HG03066 (cell line): ENCODE data around the gene ADAMTS16.

Experiments
- ATAC-seq: cut with Tn5 transposase; IDR thresholded peaks from one replicate; pipeline ENCODE4 v1.9.1; 2021; ENCODE audit warnings: low read depth; ENCODE audit not compliant: unreplicated experiment

ADAMTS16 gene

GRCh38 chr5:5335107-5335506 is 195.0 kb downstream of the ADAMTS16 start:
- ATAC-seq = no peak

DNA sequence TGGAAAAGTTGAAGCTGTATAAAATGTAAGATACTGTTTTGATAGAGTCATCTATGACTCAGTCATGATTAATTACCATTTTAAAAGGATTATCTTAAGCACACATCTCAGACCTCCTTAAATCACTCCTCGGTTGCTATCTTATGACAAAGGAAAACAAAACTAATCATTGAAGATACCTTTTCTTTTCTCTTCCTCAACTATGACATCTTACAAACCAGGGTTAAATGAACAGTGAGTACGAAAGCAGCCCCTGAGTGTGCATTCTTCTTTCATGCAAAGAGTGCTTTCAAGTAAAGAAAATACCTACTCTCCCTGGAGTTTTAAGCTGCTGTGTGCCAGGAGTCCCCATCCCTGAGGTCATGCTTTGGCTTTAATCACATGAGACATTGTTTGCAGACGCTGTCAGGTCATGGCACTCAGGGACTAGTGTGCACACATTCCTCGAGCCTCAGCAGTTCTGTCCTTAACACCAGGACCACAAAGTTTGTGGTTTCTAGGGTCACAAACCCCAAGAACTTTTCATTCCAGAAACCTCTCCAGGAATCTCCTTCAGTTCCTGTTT is 195.7 kb downstream of the ADAMTS16 start:
- ATAC-seq = no peak

GRCh38 chr5:5339257-5339656 is 199.1 kb downstream of the ADAMTS16 start:
- no peak for ATAC-seq

- no peak for ATAC-seq
Measured at GRCh38 chr5:5340206-5340729, 200.1 kb downstream of the ADAMTS16 start.

- ATAC-seq = no peak
Measured at GRCh38 chr5:5341531-5342292, 201.6 kb downstream of the ADAMTS16 start.

- ATAC-seq = no peak
Measured at GRCh38 chr5:5342784-5343183, 202.7 kb downstream of the ADAMTS16 start.

DNA sequence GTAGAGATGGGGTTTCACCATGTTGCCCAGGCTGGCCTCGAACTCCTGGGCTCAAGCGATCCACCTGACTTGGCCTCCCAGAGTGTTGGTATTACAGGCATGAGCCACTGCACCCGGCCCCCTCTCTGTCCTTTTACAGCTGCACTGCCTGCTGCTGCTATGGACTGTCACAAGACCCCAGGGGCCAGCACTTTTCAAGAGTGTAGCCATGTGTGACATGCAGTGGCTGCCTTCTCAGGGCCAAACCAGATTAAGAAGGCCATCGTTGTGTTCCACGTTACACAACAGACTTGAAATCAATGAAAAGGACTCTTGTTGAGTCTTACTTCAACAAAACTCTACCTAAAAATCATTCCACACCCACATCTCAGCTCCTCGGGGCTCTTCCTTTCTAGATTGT is 203.4 kb downstream of the ADAMTS16 start:
- ATAC-seq = no peak

- no peak for ATAC-seq
Measured at GRCh38 chr5:5344051-5344571, 204.0 kb downstream of the ADAMTS16 start.

DNA sequence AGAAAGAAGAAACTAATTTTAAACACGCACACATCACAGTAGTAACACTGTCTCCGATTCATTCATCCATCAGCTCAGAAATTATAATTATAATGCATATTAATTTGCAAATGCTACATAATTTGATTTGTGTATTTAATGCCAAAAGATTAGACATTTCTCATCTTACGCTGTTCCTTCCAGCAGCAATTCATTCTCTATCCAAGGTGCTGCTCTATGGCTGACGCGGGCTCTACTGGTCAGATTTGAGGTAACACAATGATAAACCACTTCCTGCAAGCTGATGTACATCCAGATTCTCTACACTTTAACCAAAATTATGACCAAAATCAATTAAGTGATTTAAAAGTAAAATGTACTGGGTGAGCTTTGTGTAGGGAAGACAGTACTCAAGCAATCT is 204.5 kb downstream of the ADAMTS16 start:
- no peak for ATAC-seq

- no peak for ATAC-seq
Measured at GRCh38 chr5:5347442-5347841, 207.3 kb downstream of the ADAMTS16 start.

DNA sequence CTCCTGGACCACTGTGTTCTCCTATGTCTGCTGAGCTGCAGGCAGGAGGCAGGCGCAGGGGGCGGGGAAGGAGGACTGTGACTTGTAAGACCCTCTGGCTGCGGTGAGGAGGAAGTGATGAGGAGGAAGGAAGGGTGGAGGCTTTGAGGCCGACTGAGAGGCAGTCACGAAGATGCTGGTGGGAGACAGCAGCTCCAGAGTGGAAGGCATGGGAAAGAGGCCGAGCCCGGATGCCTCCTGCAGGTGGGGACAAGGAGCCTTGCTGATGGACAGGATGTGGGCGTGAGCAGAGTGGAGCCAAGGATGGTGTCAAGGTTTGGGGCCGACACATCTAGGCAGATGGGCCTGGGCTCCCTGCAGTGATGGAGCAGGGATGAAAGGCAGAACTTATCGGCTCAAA is 208.0 kb downstream of the ADAMTS16 start:
- ATAC-seq = no peak

GRCh38 chr5:5348576-5348975 is 208.4 kb downstream of the ADAMTS16 start:
- ATAC-seq = no peak

GRCh38 chr5:5350101-5350500 is 210.0 kb downstream of the ADAMTS16 start:
- ATAC-seq = no peak

DNA sequence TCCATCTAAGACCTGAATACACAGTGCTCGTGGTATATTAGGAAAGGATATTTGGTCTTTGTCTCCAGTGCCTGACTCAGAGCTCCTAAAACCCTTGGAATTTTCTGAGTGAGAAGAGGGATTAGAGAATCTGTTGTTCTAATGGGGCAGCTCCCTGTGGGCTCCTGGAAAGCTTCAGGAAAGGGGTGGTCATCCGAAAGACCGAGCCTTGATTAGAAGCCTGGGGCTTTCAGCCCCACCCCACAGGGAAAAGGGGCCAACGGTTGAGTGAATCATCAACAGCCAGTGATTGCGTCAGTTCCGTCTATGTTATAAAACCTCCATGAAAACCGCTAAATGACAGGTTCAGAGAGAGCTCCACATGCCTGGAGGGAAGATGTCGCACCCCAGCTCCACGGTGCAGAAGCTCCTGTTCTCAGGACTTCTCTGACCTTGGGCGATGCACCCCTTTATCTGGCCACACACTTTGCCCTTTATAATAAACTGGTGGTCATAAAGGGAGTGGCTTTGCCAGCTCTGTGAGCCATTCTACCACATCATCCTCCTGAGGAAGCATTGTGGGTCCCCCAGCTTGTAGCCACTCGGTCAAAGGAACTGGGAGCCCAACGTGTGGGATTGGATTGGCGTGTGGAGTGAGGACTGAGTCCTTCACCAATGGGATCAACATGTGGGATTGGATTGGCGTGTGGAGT is 211.3 kb downstream of the ADAMTS16 start:
- ATAC-seq = no peak

DNA sequence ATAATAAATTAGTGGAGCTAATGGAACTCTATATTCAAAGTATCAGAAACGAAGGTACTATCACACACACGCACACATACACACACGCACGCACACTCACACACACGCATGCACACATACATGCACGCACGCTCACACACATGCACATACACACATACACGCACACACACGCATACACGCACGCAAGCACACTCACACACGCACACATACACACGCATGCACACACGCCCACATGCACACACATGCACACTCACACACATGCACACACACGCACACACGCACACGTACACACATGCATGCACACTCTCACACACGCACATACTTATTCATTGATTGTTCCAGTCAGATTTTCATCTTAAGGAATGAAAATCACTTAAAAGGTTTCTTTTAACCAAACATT is 212.5 kb downstream of the ADAMTS16 start:
- ATAC-seq = no peak

DNA sequence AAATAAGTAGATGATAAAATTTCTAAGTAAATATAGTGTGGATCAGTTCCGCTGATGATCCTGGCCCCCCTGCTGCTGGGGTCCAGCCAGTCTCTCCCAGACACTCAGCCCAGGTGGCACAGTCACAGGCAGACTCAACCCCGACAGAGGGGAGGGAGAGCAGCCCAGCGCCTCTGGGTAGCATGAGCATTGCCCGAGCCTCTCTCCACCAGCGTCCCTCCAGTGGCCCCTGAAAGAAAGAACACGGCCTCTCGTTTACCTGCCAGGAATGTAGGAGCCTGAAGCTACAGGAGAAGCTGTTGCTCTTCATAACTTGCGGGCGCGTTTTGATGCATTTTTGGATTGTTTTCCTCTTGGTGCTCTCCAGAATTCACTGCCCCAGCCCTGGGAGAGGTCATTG is 213.6 kb downstream of the ADAMTS16 start:
- no peak for ATAC-seq

DNA sequence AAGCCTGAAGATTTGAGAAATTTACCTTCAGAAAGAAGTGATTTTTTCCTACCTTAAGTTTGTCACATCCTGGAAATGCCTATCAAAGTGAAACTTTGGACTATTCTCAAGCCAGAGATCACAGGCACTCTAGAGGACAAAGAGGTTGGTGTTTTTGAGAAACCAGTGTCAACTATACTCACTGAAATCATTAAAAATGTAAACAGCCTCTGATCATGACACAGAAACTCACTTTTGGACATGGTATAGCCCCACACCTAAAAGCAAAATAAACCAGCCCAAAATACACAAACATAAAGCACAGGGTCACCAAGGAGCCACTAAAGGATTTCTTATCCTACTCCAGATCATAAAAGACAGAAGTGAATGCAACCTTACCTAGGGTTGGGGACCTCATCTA is 216.6 kb downstream of the ADAMTS16 start:
- ATAC-seq = no peak

GRCh38 chr5:5359618-5360017 is 219.5 kb downstream of the ADAMTS16 start:
- ATAC-seq = no peak

DNA sequence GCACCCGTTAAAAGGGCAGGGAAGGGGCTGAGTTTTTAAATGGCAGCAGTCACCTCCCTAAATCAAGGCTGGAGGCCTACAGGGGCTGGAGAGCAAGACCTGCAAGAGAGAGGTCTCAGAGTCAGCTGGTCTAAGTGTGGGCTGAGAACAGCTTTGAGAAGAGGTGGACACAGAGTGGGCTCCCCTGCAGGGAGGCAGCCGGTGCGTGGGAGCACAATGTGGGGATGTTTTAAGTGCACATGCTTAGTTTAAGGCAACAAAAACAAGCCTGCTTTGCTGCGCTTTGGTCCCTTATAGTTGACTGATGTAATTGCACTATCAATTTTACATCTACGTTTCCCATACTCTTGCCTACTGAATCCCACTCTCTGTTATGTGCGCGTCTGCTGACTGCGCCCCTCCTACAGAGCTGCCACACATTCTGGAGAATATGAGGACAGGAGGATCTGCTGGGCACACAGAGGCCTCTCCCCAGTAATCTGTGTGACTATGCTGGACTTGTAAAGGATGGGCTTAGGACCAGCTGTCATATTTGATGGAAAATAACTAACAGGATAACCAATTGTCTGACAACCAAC is 220.3 kb downstream of the ADAMTS16 start:
- ATAC-seq = no peak

GRCh38 chr5:5360941-5361520 is 220.9 kb downstream of the ADAMTS16 start:
- ATAC-seq = no peak

DNA sequence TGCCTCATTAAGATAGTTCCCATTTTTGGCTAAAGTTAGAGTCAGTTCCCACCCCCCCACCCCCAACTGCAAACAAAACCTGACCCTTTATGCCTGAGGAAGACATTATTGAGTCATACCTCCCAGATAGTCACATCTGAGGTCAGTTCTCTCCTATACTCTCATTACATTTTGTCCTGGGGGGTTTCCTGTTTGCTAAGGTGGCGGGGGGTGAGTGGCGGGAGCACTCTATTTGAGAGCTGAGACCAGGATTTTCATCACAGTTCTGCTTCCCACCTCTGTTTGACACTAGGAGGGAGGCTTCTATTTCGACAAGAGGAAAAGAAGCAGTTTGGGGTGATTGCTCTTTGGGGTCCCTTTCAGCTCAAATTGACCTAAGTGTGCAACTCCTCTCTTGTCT is 222.9 kb downstream of the ADAMTS16 start:
- ATAC-seq = no peak
